Neural cell (in vitro differentiated cells): ENCODE measurements around the gene ARID3A. TPM values are rescaled to one million over a fixed set of nuclear protein-coding genes. Genes with fewer than 3 reads are reported as not detected.

ENCODE experiments used
- H2AFZ ChIP-seq: fragments of 200-600, 300-800 bp; sonication (generic), shearing (Covaris generic); 2 replicates; pipeline ENCODE4 v1.6.0; 2014; ENCODE audit warnings: low read depth, mild to moderate bottlenecking, antibody characterized with exemption, low read length, moderate library complexity
- H3F3A ChIP-seq: fragments of 200-600 bp; shearing (Covaris generic); 2 replicates; pipeline ENCODE4 v1.6.1; 2016; ENCODE audit warnings: mild to moderate bottlenecking, moderate library complexity, mixed read lengths, antibody characterized with exemption, low read length; ENCODE audit not compliant: insufficient read depth, poor library complexity, severe bottlenecking
- H3K27ac ChIP-seq: fragments of 200-600, 300-800 bp; sonication (generic), shearing (Covaris generic); 2 replicates; pipeline ENCODE4 v1.5.1; 2014; ENCODE audit warnings: mild to moderate bottlenecking, low read length, moderate library complexity
- H3K27me3 ChIP-seq: fragments of 300-800, 200-600 bp; sonication (generic), shearing (Covaris generic); 2 replicates; pipeline ENCODE4 v1.6.0; 2014; ENCODE audit warnings: mild to moderate bottlenecking, low read depth, low read length, moderate library complexity; ENCODE audit not compliant: insufficient read depth
- H3K36me3 ChIP-seq: fragments of 300-800, 200-600 bp; sonication (generic), shearing (Covaris generic); 2 replicates; pipeline ENCODE4 v1.5.1; 2014; ENCODE audit warnings: mild to moderate bottlenecking, antibody characterized with exemption, low read length, moderate library complexity; ENCODE audit not compliant: insufficient read depth
- H3K4me2 ChIP-seq: fragments of 300-800, 200-600 bp; sonication (generic), shearing (Covaris generic); 2 replicates; pipeline ENCODE4 v1.6.0; 2014; ENCODE audit warnings: mild to moderate bottlenecking, low read length
- H3K4me3 ChIP-seq: fragments of 300-800, 200-600 bp; sonication (generic), shearing (Covaris generic); 2 replicates; pipeline ENCODE4 v1.5.1; 2014; ENCODE audit warnings: mild to moderate bottlenecking, low read length, moderate library complexity
- H3K79me2 ChIP-seq: fragments of 200-600 bp; shearing (Covaris generic); replicated peaks from 2 replicates; pipeline ENCODE4 v1.6.0; 2014; ENCODE audit warnings: mild to moderate bottlenecking, low read length, moderate library complexity; ENCODE audit not compliant: insufficient read depth
- H3K9ac ChIP-seq: fragments of 300-800, 200-600 bp; sonication (generic), shearing (Covaris generic); 2 replicates; pipeline ENCODE4 v1.6.1; 2016; ENCODE audit warnings: mild to moderate bottlenecking, low read length, mixed read lengths
- H3K9me2 ChIP-seq: fragments of 200-600 bp; shearing (Covaris generic); 2 replicates; pipeline ENCODE4 v1.6.1; 2016; ENCODE audit warnings: mild to moderate bottlenecking, low read length, mixed read lengths; ENCODE audit not compliant: insufficient read depth
- H3K9me3 ChIP-seq: fragments of 200-600, 300-800 bp; sonication (generic), shearing (Covaris generic); 2 replicates; pipeline ENCODE4 v1.6.1; 2016; ENCODE audit warnings: mild to moderate bottlenecking, mixed run types, low read length, moderate library complexity, mixed read lengths
- H4K20me1 ChIP-seq: fragments of 200-600 bp; shearing (Covaris generic); 2 replicates; pipeline ENCODE4 v1.6.1; 2016; ENCODE audit warnings: mild to moderate bottlenecking, mixed run types; ENCODE audit not compliant: insufficient read depth
- EP300 ChIP-seq: fragments of 450-650 bp; conservative IDR thresholded peaks from 2 replicates; pipeline ENCODE4 v1.6.1; 2014; ENCODE audit warnings: antibody characterized with exemption, mild to moderate bottlenecking, moderate library complexity; ENCODE audit not compliant: poor library complexity, severe bottlenecking
- EZH2 ChIP-seq: fragments of 200-600, 300-800 bp; shearing (Covaris generic), sonication (generic); IDR thresholded peaks from 2 replicates; pipeline ENCODE4 v1.6.1; 2014; ENCODE audit warnings: antibody characterized with exemption, low read length, borderline replicate concordance, mild to moderate bottlenecking; ENCODE audit not compliant: insufficient read depth, poor library complexity, severe bottlenecking
- MXI1 ChIP-seq: fragments of 450-650 bp; conservative IDR thresholded peaks from 2 replicates; pipeline ENCODE4 v1.6.1; 2014; ENCODE audit warnings: antibody characterized with exemption, mild to moderate bottlenecking; ENCODE audit not compliant: poor library complexity, severe bottlenecking
- POLR2AphosphoS5 ChIP-seq: IDR thresholded peaks from 2 replicates; pipeline ENCODE4 v1.6.1; 2012
- RAD21 ChIP-seq: fragments of 450-650 bp; conservative IDR thresholded peaks from 2 replicates; pipeline ENCODE4 v1.6.1; 2014; ENCODE audit warnings: antibody characterized with exemption, mild to moderate bottlenecking, moderate library complexity
- SMC3 ChIP-seq: fragments of 450-650 bp; conservative IDR thresholded peaks from 2 replicates; pipeline ENCODE4 v1.6.1; 2014; ENCODE audit warnings: antibody characterized with exemption, mild to moderate bottlenecking, moderate library complexity; ENCODE audit not compliant: poor library complexity
- TAF1 ChIP-seq: IDR thresholded peaks from 2 replicates; pipeline ENCODE4 v1.6.1; 2012; ENCODE audit warnings: low read depth
- polyA plus RNA-seq: library from polyadenylated mRNA; depleted of rRNA; stranded (reverse); fragments of >200 nt; gene quantifications from 2 replicates; pipeline ENCODE4 v1.2.3, GENCODE V29; 2014
- TF ChIP-seq, protein P1 (sequence below): fragments of 450-650 bp; IDR thresholded peaks from 2 replicates; pipeline ENCODE4 v1.5.1; 2014; ENCODE audit warnings: antibody characterized with exemption, mild to moderate bottlenecking, moderate library complexity; ENCODE audit not compliant: poor library complexity, severe bottlenecking
- TF ChIP-seq, protein P2 (sequence below): IDR thresholded peaks from 2 replicates; pipeline ENCODE4 v1.6.1; 2012; ENCODE audit warnings: borderline replicate concordance

Gene ARID3A
- polyA plus RNA-seq, 1 donor from 2014 or later: 11.4 TPM

DNA sequence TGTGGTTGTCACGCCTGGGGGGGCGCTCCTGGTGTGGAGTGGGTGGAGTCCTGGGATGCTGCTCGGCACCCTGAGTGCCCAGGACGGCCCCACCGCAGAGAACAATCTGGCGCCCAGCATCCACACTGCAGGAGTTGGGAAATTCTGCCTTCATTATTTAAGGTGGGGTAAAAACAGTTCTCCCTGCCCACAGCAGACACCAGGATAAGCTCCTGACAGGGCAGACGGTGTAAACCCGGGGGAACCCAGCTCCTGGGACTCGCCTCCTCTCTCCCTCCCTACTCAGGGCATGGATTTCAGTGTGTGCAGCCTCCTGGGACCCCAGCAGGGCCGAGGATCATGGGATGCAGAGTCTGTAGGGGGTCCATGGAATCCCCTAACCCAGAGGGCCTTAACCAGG, 50.6 kb downstream of the ARID3A start:
- Histone ChIP-seq H3K4me3 (no peak overlapping the region), H3K79me2 (no peaks in the 10 kb centered on the region), H3K9ac (no peak overlapping the region), H3K36me3 (no peaks in the 10 kb centered on the region), H4K20me1 (no peaks in the 10 kb centered on the region), H3K9me3 (no peaks in the 10 kb centered on the region), H3K4me2 (no peak overlapping the region), H3F3A (no peaks in the 10 kb centered on the region), H2AFZ (no peak overlapping the region), H3K9me2 (no peaks in the 10 kb centered on the region), H3K27me3 (no peaks in the 10 kb centered on the region), H3K27ac (no peak overlapping the region)
- TF ChIP-seq, protein P1, sequence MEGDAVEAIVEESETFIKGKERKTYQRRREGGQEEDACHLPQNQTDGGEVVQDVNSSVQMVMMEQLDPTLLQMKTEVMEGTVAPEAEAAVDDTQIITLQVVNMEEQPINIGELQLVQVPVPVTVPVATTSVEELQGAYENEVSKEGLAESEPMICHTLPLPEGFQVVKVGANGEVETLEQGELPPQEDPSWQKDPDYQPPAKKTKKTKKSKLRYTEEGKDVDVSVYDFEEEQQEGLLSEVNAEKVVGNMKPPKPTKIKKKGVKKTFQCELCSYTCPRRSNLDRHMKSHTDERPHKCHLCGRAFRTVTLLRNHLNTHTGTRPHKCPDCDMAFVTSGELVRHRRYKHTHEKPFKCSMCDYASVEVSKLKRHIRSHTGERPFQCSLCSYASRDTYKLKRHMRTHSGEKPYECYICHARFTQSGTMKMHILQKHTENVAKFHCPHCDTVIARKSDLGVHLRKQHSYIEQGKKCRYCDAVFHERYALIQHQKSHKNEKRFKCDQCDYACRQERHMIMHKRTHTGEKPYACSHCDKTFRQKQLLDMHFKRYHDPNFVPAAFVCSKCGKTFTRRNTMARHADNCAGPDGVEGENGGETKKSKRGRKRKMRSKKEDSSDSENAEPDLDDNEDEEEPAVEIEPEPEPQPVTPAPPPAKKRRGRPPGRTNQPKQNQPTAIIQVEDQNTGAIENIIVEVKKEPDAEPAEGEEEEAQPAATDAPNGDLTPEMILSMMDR: no peak
- no peak for TF ChIP-seq RAD21

DNA sequence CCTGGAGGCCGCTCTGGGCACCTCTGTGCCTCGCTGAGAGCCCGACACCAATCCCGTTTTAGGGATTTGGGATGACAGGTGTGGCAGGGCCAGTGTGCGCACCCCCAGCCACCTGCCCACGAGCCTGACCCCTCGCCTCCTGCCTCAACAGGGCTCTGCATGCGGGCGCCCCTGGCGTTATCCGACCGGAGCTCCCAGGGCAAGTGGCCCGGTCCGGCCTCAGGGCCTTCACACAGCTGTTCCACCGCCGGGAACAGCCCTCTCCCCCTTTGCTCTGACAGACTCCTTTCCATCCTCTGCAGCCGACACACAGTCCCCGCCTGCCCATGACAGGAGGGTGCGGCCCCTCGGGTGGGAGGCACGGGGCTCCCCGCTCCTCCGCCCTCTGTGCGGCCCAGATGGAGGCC, 51.2 kb downstream of the ARID3A start:
- Histone ChIP-seq H3K9me3 (no peaks in the 10 kb centered on the region), H3K4me2 (no peak overlapping the region), H3K36me3 (no peaks in the 10 kb centered on the region), H2AFZ (no peak overlapping the region), H3F3A (no peaks in the 10 kb centered on the region), H3K27me3 (no peaks in the 10 kb centered on the region), H4K20me1 (no peaks in the 10 kb centered on the region), H3K79me2 (no peaks in the 10 kb centered on the region), H3K9ac (no peak overlapping the region), H3K27ac (no peak overlapping the region), H3K9me2 (no peaks in the 10 kb centered on the region), H3K4me3 (no peak overlapping the region)
- no peak for TF ChIP-seq TAF1

DNA sequence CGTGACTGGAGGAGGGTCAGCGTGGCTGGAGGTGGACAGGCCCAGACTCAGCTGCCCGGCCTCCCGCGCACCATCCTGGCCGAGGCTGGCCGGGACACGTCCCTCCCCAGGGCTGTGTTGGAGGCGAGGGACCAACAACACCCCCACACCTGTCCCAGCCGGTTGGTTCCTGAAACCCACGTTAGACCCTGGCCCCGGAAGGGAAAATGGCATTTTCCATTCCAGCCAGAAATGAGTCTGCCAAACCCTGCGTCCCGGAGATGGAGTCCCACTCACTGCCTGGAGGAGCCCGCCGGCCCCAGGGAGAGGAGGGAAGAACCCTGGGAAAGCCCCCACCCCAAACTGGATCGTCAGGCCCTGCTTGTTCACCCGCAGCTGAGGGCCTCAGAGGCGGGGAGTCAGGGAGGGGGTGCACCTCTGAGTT, 53.5 kb downstream of the ARID3A start:
- no peaks in the 10 kb centered on the region for H3K36me3 ChIP-seq
- H3K79me2 ChIP-seq: no peaks in the 10 kb centered on the region
- H2AFZ ChIP-seq: no peak overlapping the region
- no peaks in the 10 kb centered on the region for H3K9me3 ChIP-seq
- H4K20me1 ChIP-seq: no peaks in the 10 kb centered on the region
- no peak overlapping the region for H3K9ac ChIP-seq
- H3K4me3 ChIP-seq: no peak overlapping the region
- TF ChIP-seq EZH2 (no peak), RAD21 (no peak), EP300 (no peak), POLR2AphosphoS5 (no peak), SMC3 (no peak), MXI1 (no peak), TAF1 (no peak)
- TF ChIP-seq, protein P2, sequence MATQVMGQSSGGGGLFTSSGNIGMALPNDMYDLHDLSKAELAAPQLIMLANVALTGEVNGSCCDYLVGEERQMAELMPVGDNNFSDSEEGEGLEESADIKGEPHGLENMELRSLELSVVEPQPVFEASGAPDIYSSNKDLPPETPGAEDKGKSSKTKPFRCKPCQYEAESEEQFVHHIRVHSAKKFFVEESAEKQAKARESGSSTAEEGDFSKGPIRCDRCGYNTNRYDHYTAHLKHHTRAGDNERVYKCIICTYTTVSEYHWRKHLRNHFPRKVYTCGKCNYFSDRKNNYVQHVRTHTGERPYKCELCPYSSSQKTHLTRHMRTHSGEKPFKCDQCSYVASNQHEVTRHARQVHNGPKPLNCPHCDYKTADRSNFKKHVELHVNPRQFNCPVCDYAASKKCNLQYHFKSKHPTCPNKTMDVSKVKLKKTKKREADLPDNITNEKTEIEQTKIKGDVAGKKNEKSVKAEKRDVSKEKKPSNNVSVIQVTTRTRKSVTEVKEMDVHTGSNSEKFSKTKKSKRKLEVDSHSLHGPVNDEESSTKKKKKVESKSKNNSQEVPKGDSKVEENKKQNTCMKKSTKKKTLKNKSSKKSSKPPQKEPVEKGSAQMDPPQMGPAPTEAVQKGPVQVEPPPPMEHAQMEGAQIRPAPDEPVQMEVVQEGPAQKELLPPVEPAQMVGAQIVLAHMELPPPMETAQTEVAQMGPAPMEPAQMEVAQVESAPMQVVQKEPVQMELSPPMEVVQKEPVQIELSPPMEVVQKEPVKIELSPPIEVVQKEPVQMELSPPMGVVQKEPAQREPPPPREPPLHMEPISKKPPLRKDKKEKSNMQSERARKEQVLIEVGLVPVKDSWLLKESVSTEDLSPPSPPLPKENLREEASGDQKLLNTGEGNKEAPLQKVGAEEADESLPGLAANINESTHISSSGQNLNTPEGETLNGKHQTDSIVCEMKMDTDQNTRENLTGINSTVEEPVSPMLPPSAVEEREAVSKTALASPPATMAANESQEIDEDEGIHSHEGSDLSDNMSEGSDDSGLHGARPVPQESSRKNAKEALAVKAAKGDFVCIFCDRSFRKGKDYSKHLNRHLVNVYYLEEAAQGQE: no peak
- TF ChIP-seq, protein P1: no peak
- H3F3A ChIP-seq: no peaks in the 10 kb centered on the region
- no peak overlapping the region for H3K4me2 ChIP-seq
- H3K27me3 ChIP-seq: no peaks in the 10 kb centered on the region
- no peak overlapping the region for H3K27ac ChIP-seq
- H3K9me2 ChIP-seq: no peaks in the 10 kb centered on the region
